HS-5 (cell line): ENCODE data around the gene RNH1.
A peak's percentile ranks its signal among the peaks of the same experiment; 100 is the strongest.
"Not testable (repeated sequence)": the region's sequence is repeated elsewhere in the genome, so short reads cannot be mapped to it uniquely, and the experiment has no call there.

ENCODE experiments used
- DNase-seq: peaks from one replicate; pipeline ENCODE4 v3.0.0-alpha.2; 2012; ENCODE audit warnings: low read depth

RNH1 gene

DNA sequence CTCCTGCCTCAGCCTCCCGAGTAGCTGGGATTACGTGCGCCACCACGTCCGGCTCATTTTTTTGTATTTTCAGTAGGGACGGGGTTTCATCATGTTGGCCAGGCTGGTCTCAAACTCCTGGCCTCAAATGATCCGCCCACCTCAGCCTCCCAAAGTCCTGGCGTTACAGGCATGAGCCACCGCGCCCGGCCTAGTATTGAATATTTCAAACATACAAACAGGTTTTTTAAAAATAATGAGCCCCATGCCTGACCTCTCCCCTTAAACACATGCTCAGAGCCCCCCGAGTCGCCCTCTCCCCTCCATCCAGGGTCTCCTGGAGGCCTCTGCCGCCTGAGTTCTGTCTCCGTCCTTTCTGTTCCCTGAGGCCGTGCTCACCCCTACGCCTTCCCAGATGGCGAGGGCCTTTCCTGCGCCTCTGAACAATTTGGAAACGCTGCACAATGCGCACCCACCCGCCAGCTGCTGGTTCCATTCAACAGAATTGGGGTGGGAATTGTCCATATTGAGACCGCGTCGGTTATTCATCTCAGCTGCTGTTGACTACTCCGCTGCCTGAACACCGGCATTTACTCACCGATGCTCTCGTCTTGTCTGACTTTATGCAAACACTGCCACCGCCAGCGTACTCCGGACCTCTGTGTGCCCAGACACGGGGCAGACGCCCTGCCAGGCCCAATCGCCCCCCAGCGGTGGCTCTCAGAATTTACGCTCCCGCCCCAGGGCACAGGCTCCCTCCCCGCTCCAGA lies 13.6 kb upstream of the RNH1 start:
- no peak for DNase-seq

DNA sequence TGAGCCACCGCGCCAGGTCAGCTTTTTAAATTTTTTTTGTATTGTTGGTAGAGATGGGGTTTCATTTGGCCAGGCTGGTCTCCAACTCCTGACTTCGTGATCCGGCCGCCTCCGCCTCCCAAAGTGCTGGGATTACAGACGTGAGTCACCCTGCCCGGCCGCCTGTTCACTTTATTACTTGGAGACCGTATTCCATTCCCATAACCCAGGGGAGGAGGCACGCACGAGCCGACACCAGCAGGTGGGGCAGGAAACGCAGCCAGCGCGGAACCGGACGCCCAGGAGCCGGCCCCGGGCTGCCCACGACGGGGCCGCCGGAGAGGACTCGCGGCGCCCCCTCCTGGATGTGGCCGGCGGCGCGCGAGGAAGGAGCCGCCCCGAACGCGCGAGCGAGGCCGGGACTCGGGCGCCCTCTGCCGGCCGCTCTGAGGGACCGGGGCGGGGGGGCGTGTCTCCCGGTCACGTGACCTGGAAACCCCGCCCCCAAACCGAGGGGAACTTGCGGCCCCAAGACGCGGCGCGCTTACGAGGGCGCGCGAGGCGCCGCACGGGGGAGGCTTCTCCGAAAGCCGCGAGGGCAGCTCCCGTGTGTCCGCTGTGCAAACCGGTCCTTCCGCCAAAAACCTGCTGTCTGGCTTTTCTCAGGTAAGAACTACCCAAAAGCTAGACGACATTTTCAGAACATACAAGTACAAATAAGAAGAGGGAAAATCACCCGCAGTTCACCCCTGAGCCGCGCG lies 11.6 kb upstream of the RNH1 start:
- peak; percentile 88 for DNase-seq

DNA sequence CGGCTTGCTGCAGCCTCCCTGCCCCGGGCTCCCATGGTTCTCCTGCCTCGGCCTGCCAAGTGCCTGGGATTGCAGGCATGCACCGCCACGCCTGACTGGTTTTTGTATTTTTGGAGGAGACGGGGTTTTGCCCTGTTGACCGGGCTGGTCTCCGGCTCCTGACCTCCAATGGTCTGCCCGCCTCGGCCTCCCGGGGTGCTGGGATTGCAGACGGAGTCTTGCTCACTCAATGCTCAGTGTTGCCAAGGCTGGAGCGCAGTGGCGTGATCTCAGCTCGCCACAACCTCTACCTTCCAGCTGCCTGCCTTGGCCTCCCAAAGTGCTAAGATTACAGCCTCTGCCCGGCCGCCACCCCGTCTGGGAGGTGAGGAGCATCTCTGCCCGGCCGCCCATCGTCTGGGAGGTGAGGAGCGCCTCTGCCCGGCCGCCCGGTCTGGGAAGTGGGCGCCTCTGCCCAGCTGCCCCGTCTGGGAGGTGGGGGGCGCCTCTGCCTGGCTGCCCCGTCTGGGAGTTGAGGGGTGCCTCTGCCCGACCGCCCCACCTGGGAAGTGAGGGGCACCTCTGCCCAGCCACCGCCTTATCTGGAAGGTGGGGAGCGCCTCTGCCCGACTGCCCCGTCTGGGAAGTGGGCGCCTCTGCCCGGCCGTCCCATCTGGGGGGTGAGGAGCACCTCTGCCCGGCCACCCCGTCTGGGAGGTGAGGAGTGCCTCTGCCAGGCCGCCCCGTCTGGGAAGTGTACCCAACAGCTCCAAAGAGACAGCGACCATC lies 10.1 kb upstream of the RNH1 start:
- DNase-seq, result not testable (repeated sequence)

DNA sequence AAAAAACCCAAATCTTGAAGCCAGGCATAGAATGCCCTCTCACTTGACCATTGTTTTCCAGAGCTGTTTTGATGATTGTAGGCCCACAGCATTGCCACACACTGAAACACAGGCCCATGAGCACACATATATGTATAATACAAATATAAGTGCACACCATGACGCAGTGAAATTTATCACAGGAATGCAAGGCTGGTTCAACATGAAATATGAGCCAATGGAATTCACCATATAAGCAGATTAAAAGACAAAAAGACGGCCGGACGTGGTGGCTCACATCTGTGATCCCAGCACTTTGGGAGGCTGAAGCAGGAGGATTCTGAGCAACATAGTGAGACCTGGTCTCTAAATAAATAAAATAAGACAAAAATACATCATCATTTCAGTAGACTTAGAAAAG lies 9.4 kb upstream of the RNH1 start:
- DNase-seq, result no peak

DNA sequence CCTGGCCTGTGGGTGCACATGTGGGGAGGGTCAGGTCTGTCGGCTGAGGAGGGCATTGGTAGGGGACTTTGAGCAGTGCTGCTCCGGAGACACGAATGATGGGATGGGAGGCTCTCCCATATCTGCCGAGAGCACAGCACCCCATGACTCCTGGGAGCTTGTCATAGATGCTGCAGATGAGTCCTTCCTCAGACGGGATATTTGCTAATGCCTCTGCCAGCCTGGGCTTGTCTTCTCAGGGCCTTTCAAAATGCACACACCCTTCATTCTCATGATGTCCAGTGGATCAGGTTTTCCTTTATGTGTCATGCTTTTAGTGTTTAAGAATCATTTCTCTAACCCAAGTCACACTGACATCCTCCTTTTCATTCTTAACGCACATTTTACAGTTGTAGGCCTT lies 8.1 kb upstream of the RNH1 start:
- no peak for DNase-seq

DNA sequence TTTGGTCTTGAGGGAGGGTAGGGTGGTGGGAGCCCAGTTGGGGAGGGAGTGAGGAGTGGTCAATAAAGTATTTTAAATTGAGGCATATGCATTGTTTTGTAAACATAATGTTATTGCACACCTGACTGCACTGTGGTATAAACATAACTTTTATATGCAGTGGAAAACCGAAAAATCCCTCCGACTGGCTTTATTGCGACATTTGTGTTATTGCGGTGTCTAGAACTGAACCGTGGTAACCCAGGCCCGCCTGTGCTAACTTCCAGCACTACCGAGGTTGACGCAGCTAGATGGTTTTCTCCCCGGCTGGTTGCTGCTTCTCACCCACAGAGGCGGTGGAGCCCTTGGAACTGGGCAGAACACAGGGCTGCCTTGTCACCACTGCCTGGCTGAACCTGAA lies 7.6 kb upstream of the RNH1 start:
- no peak for DNase-seq

DNA sequence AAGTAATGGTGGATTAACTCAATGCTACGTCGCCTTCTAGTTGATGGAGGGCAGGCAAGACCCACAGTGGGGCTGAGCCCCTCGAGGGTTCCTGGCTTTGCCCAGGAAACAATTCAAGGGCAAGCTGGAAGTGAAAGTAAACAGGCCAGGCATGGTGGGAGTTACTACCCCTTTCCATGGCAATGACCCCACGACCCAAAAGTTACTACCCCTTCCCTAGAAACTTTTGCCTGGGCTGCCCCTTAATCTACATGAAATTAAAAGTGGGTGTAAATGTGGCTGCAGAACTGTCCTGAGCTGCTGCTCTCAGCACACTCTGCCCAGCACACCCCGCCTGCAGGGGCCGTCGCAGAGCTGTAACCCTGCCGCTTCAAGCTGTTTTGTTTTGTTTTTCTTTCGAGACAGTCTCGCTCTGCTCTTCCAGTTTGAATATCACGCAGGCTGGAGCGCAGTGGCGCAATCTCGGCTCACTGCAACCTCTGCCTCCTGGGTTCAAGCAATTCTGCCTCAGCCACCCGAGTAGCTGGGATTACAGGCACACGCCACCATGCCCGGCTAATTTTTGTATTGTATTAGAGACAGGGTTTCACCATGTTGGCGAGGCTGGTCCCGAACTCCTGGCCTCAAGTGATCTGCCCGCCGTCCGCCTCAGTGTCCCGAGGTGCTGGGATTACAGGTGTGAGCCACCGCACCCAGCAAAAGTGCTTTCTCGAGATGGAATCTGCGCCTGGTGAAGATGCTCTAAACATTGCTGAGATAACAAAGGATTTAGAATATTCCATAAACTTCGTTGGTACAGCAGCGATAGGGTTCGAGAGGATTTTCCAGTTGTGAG lies 5.9 kb upstream of the RNH1 start:
- no peak for DNase-seq

DNA sequence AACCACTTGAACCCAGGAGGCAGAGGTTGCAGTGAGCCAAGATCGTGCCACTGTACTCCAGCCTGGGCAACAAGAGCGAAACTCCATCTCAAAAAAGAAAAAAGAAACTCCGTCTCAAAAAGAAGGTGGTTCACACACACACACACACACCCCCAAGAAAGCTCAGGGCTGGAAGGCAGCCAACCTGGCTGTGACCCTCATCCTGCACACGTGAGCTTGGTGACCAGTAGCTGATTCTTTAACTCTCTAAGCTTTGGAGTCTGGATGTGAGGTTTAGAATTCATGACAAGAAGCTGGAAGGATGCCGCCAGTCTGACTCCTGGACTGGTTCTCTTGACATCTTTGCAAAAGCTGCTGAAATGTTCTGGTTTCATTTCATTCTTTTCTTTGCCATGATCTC lies 1.9 kb upstream of the RNH1 start:
- no peak for DNase-seq

DNA sequence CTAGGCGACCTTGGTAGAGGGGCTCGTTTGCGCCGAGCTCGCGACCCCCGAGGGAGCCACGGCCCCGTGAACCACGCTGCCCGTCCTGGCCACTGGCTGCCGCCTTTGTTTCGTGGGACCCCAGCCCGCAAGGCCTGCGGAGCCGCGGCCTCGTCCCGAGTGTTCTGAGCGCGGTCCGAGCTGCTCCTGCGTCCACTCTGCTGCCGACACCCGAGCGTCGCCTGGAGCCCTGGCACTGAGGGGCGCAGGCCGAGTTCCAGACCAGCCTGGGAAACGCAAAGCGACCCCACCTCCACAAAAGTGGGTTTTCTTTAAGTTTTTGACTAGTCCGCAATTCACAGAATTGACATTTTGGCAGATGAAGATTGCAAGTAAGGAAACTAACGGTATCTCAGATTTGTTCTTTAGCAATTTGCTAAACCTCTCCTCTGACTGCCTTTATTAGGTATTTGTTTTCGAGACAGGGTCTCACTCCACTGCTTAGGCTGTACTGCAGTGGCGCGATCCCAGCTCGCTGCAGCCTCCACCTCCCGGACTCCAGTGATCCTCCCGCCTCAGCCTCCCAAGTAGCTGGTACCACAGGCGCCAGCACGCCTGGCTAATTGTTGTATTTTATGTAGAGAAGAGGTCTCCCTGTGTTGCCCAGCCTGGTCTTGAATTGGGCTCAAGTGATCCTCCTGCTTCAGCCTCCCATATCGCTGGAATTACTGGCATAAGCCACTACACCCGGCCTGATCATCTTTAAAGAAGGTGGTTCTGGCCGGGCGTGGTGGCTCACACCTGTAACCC lies 879 bp upstream of the RNH1 start:
- DNase-seq, result no peak

DNA sequence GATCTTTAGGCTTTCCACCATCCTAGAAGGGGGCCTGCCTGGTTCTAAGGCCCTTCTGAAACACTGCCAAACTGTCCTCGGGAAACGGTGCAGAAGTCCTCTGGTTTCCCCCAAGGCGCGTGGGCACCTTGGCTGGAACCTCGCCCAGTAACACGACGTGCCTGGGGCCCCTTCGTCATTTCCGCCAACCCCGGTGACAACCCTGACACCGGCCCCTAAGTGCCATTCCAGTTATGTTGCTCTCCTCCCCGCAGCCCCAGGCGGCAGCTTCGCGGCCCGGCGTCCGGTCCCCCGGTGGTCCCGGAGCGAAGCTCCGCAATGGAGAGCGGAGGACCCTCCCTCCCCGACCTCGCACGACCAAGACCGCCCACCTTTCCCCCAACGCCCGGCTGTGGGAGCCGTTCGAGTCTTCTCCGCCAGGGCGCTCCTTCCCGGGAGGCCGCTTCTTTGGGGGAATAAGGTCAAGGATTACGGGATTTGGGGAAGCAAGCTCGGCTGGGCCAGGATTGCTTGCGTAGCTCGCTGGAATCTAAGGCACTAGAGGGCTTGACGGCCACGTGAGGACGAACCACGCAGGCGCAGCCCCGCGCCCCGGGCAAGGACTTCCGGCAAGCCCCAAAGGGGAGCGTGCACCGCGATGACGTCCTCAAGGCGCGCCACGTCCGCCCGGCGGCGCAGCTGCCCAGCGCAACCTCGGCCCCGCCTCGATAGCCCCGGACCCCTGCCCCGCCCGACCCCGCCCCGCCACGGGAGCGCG lies 626 bp downstream of the RNH1 start:
- peak; percentile 86 for DNase-seq

DNA sequence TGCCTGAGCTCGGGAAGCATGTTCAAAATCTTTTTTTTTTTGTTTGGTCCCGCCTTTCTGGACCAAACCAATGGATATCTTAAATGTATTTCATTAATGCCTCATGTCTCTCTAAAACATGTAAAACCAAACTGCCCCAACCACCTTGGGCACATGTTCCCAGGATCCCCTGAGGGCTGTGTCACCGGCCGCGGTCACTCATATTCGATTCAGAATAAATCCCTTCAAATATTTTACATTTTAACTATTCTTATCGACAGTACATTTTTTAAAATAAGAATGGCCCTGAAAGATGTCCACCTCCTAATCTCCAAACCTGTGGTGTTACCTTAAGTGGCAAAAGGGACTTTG lies 2.1 kb downstream of the RNH1 start:
- DNase-seq, result no peak

DNA sequence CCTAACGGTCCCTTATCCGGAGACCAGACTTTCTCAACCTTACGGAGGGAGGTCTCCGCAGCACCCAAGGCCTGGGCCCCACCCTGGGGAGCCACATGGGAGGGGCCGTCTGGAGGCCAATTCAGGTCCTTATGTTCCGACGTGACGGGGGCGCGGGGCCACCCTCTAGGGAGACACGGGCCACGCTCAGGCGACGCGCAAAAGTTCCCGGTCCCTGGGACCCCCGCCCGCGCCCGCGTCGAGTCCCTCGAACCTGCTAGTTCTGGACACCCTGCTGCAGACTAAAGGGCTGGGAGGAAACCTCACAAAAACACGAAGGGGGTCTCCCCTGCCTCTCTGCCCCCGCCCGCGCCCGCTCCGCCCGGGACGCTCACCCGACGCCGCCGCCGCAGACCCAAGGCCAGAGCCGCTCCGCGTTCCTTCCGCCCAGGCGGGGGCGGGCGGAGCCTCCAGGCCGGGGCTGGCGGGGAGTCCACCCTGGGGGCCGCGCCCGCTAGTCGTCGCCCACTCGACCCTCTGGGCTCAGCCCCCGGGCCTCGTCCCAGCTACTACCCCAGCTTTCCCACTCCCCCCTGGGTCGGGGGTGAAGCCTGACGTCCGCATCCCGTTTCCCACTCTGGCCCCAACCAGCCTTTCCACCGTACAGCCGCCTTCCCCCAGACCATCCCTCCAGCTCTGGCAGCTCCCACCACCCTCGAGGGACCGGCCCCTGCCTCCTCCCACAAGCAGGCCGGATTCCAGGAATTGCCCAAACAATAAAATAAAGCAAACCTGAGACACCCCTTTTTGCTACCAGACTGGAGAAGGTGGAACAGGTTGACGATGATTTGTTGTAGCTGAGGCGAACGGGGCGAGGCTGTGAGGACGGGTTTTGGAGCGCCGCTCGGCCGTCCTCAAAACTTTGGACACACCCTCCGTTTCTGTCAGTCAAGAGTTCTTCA lies 2.7 kb downstream of the RNH1 start:
- peak; percentile 30 for DNase-seq

DNA sequence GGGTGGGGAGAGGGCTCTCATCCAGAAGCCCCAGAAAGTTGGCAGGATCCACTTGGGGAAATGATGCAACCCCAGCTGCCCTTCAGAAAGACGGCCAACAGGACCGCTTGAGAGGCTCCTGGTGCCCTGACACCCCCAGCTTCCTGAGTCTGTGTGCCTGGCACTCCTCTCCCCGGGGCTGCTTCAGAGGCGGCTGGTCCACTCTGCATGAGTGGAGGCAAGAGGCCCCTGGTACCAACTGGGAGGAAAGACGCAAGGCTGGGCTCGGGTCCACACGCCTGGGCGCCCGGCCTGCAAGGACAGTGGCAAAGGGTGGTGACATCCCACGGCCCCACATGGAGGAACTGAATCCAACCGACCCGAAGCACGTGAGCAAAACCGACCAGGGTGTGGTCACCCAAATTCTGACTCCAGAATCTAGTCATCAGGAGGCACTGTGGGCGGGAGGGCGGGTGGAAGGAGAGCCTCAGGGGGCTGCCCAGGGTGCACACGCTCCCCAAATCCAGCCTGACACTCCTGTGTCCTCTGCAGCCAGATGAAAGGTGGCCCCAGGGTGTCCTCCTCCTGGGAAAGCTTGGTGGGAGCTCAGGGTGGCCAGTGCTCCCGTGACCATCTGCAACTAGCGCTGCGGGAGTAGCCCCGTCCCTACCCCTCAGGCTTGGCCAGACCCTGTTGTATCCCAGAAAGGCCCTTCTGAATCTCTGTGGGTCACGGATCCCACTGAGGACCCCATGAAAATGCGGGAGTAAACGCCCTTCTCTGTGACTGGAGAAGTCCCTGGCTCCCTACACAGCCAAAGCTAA lies 3.7 kb downstream of the RNH1 start:
- DNase-seq, result peak; percentile 29

DNA sequence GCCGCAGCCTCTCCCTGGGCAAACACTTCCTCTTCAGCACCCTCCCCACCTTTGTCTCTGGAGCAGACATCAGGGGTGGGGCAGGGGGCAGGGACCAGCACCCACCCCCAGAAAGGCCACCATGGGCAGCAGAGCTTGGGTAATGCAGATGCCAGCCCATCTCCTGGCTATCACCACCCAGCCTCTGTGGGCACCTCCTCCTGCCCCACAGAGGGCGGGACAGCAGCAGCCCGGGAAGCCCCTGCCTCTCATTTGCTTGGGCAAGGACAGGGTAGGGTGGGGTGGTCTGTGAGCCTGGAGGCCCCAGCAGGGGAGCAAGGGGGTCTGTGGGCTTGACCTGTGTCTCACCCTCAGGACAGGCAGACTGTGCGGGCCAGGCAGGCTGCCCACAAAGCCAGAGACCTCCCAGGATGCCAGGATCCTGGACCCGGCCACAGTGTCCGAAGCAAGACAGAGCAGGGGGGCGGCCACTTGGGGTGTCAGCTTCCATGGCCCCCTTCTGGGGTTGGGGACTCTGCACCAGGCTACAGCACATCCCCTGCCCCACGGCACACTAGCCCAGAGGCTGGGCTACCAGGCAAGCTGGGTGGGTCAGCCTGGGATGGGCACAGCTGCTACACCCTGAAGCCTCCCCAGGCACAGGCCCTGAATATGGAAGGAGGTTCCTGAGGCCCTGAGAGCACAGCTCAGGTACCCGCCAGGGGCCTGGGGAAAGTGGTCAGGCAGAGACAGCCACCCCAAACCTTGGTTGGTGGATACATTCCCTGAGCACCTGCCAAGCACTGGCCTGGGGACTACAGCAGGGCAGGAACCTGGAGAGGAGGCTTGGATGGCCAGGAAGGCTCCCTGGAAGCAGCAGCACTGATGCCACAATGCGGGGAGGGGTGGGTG lies 4.5 kb downstream of the RNH1 start:
- no peak for DNase-seq

DNA sequence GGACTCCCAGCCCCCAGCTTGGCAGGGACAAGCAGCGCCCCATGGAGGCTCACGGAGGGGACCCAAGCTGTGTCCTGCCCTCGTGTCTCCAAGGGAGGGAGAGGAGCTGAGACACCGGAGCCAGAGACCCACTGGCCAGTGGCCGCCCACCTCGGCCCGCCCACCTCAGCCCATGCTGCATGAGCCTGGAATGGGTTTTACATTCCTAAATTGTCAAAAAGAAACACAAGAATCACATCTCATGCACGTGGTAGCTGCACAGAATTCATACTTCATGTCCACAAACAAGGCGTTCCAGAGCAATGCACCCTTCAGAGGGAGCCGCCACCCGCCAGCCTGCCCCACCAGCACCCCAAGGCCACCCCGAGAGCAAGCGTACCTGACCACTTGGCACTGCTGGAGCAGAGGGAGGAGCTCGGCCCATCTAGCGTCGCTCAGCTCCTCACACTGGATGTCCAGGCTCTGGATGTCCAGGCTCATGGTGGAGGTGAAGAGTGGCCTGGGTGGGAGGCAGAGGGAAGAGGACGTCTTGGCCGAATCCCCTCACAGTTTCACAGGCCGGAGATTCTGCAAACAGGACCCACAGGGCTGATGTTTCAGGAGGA lies 5.3 kb downstream of the RNH1 start:
- no peak for DNase-seq

DNA sequence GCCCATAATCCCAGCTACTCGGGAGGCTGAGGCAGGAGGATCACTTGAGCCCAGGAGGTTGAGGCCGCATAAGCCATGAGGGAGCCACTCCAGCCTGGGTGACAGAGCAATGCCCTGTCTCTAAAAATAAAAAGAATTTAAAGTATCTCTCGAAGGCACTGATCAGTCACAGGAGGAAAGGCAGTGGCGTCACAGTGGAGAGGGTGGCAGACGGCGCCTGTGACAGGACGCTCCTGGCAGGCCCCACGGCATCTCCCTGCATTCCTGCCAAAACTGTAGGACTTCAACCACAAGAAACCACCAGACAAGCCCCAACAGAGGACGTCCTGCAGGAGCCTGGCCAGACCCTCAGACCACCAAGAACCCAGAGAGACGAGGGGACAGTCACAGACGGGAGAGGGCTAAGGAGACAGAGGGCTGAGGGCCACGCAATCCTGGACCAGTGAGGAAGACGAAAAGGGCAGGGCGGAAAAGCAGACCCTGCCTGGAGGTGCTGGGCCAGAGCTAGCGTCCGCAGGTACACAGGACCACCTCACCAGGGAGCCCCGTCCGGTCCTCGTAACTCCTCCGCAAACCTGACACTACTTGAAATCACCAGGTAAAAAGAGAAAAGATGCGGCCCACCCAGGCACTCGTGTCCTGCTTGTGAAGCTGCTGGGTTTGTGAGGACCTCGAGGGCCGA lies 5.9 kb downstream of the RNH1 start:
- DNase-seq, result no peak
